Heart left ventricle (tissue), 16 donors: ENCODE measurements around the gene CLDN18. TPM values are rescaled to one million over a fixed set of nuclear protein-coding genes. Genes with fewer than 3 reads are reported as not detected.

Experiments
- ATAC-seq, 4 donors: fragments of 200-7000 bp; cut with Tn5 transposase; one replicate each; pipeline ENCODE4 v1.9.1; 2020 to 2022; ENCODE audit warnings: moderate library complexity in 4 of 4, mild to moderate bottlenecking in 3 of 4, moderate number of reproducible peaks in 1 of 4
- DNase-seq, 5 donors: peaks; one replicate each; pipeline ENCODE4 v3.0.0-alpha.2; 2020
- H3K27ac ChIP-seq, 12 donors: fragments of 200-600 bp; sonication (generic) in 4 of 12; one replicate each; pipeline versions ENCODE4 v1.5.0 to v1.8.0; 2016 to 2022; ENCODE audit warnings: mild to moderate bottlenecking in 2 of 12
- H3K27me3 ChIP-seq, 9 donors: fragments of 200-600 bp; sonication (generic) in 2 of 9; one replicate each; pipeline versions ENCODE4 v1.5.1 to v1.8.0; 2016 to 2022; ENCODE audit warnings: mild to moderate bottlenecking in 3 of 9
- H3K36me3 ChIP-seq, 9 donors: fragments of 200-600 bp; sonication (generic) in 2 of 9; one replicate each; pipeline versions ENCODE4 v1.5.0 to v1.8.0; 2018 to 2022; ENCODE audit warnings: mild to moderate bottlenecking in 2 of 9
- H3K4me1 ChIP-seq, 12 donors: fragments of 200-600 bp; sonication (generic) in 4 of 12; one replicate each; pipeline versions ENCODE4 v1.5.0 to v1.8.0; 2016 to 2022; ENCODE audit warnings: mild to moderate bottlenecking in 3 of 12
- H3K4me3 ChIP-seq, 12 donors: fragments of 200-600 bp; sonication (generic) in 4 of 12; one replicate each; pipeline versions ENCODE4 v1.5.0 to v1.8.0; 2017 to 2022; ENCODE audit warnings: mild to moderate bottlenecking in 9 of 12, moderate library complexity in 4 of 12
- H3K9me3 ChIP-seq, 12 donors: fragments of 200-600 bp; sonication (generic) in 4 of 12; one replicate each; pipeline versions ENCODE4 v1.5.0 to v1.8.0; 2016 to 2022; ENCODE audit warnings: mild to moderate bottlenecking in 1 of 12
- CTCF ChIP-seq, 12 donors: fragments of 200-600 bp; sonication (generic) in 4 of 12; IDR thresholded peaks; one replicate each; pipeline versions ENCODE4 v1.5.0 to v1.8.0; 2018 to 2022; ENCODE audit warnings: antibody characterized with exemption in 12 of 12, mild to moderate bottlenecking in 5 of 12
- POLR2A ChIP-seq, 2 donors: fragments of 450-650 bp; IDR thresholded peaks; one replicate each; pipeline ENCODE4 v1.6.1; 2017; ENCODE audit warnings: antibody characterized with exemption in 2 of 2, mild to moderate bottlenecking in 2 of 2, moderate library complexity in 2 of 2
- WGBS, 4 donors: extraction: QIAGEN DNeasy Blood & Tissue Kit in 2 of 4; methylation state at CpG; one replicate each; pipeline versions ENCODE4 v1.1.5 to v1.1.7; 2013 to 2018; 5-methylcytosine and 5-hydroxymethylcytosine counted together
- intact Hi-C, 10 donors: fragments of 100-400 bp; cut with DNase I; formaldehyde crosslinking; loops; one replicate each; pipeline versions ENCODE4 v1.11.1 to v1.14.2; 2022
- polyA plus RNA-seq, 2 donors: library from polyadenylated mRNA; stranded (reverse); fragments of 200-250 nt; gene quantifications; one replicate each; pipeline ENCODE4 v1.2.3, GENCODE V29; 2013
- total RNA-seq, 9 donors: library from RNA; depleted of rRNA in 2 of 9; stranded (reverse); fragments of >200 nt in 2 of 9; fragmentation: NEBNext Ultra II Directional in 3 of 9; extraction: Animal tissue kit (Norgen Biotek cat#: 25700) in 3 of 9; gene quantifications; one replicate each; pipeline versions ENCODE4 v1.1.0 to v1.2.4, GENCODE V29; 2016 to 2023
- donor health status: ischemic (EF 13 %, LVEDD 7.1; RV severe dilation, severe dysfunction).
- donor health status: healthy with polysubstance abuse.
- donor health status: DM: no; HTN: yes; CAD: no.
- donor health status: DM: no; HTN: no; CAD: no.
- donor health status: ischemic (EF 25% LVEDD 6.9; RV normal size, moderate dysfunction).
- donor health status: ischemic (EF 25% LVEDD 5.7; RV mildly dilated, moderate dysfunction).
- donor health status: healthy.
- donor health status: DM: yes; HTN: yes; CAD: no.
- donor health status: ischemic (EF 35%, LVEDD 5.7; RV mildly dilated, moderate dysfunction).
- donor health status: nonischemic (EF 11% LVEDD 7.7; RV severe dilation, severe dysfunction).
- donor health status: DM: yes; HTN: yes; CAD: no.
- donor health status: PGD.
- donor health status: ischemic (EF 29% LVEDD 5.4; RV normal size, mild dysfunction).
- donor health status: nonischemic (EF 23%, LVEDD 6.1; RV moderate dilation, normal function).

The CLDN18 gene
- total and polyA plus RNA-seq, 11 donors = 0.01 TPM; not detected in 10

- DNase-seq = no peak
- intact Hi-C loops = no loop called here
- TF ChIP-seq CTCF (IDR thresholded peaks at IDR 0.05) (no peak), POLR2A (IDR thresholded peaks at IDR 0.05) (no peak)
- ATAC-seq = no peak
- Histone ChIP-seq H3K27me3 (no peaks in the 10 kb centered on the region), H3K9me3 (no peaks in the 10 kb centered on the region), H3K4me1 (peaks cover 0 to 15% (median 0%) of the 10 kb centered on the region in 12 donors), H3K36me3 (no peaks in the 10 kb centered on the region), H3K27ac (no peak overlapping the region), H3K4me3 (no peak overlapping the region)
- 65 to 76% (median 70%) methylated on average over 3 of the region's 3 CpGs for WGBS, 4 donors
Measured at GRCh38 chr3:138043266-138044029, 33.5 kb downstream of the CLDN18 start.

GRCh38 chr3:138046085-138046484, 36.1 kb downstream of the CLDN18 start:
- ATAC-seq (peak in 3 of 4 donors; percentile 34 to 64 (median 52)), DNase-seq (no peak)
- intact Hi-C loops = no loop called here

GRCh38 chr3:138046955-138047354, 37.0 kb downstream of the CLDN18 start:
- intact Hi-C loops = no loop called here
- Histone ChIP-seq H3K27ac (no peak overlapping the region), H3K4me3 (no peak overlapping the region), H3K36me3 (no peaks in the 10 kb centered on the region), H3K4me1 (peaks cover 0 to 26% (median 0%) of the 10 kb centered on the region in 12 donors), H3K9me3 (no peaks in the 10 kb centered on the region), H3K27me3 (no peaks in the 10 kb centered on the region)
- ATAC-seq = no peak
- DNase-seq = no peak
- 56 to 87% (median 74%) methylated on average over 2 to 3 of the region's 3 CpGs for WGBS, 4 donors
- TF ChIP-seq POLR2A (IDR thresholded peaks at IDR 0.05) (no peak), CTCF (IDR thresholded peaks at IDR 0.05) (no peak)

More at GRCh38 chr3:138046085-138046484, 36.1 kb downstream of the CLDN18 start:
- Histone ChIP-seq H3K27ac (no peak overlapping the region), H3K27me3 (no peaks in the 10 kb centered on the region), H3K9me3 (no peaks in the 10 kb centered on the region), H3K36me3 (no peaks in the 10 kb centered on the region), H3K4me3 (no peak overlapping the region), H3K4me1 (peaks cover 0 to 26% (median 0%) of the 10 kb centered on the region in 12 donors)
- no peak for TF ChIP-seq POLR2A (IDR thresholded peaks at IDR 0.05)
- TF ChIP-seq CTCF (IDR thresholded peaks at IDR 0.05) = no peak
- 59 to 81% (median 64%) methylated on average over 3 of the region's 3 CpGs for WGBS, 4 donors

- no peak for ATAC-seq
- no peak for DNase-seq
- 67 to 71% (median 70%) methylated on average over 5 of the region's 5 CpGs for WGBS, 4 donors
- TF ChIP-seq POLR2A (IDR thresholded peaks at IDR 0.05) (no peak), CTCF (IDR thresholded peaks at IDR 0.05) (no peak)
- intact Hi-C loops = no loop called here
- Histone ChIP-seq H3K27ac (no peak overlapping the region), H3K9me3 (no peaks in the 10 kb centered on the region), H3K4me3 (no peak overlapping the region), H3K36me3 (no peaks in the 10 kb centered on the region), H3K4me1 (peaks cover 0 to 30% (median 0%) of the 10 kb centered on the region in 12 donors), H3K27me3 (no peaks in the 10 kb centered on the region)
Measured at GRCh38 chr3:138047596-138048158, 37.7 kb downstream of the CLDN18 start.
